Fibroblast of skin of right biceps (primary cell): ENCODE results near the gene HERC4.

Source experiments
- DNase-seq: peaks from one replicate; pipeline ENCODE4 v3.0.0-alpha.2; 2013

The HERC4 gene, protein sequence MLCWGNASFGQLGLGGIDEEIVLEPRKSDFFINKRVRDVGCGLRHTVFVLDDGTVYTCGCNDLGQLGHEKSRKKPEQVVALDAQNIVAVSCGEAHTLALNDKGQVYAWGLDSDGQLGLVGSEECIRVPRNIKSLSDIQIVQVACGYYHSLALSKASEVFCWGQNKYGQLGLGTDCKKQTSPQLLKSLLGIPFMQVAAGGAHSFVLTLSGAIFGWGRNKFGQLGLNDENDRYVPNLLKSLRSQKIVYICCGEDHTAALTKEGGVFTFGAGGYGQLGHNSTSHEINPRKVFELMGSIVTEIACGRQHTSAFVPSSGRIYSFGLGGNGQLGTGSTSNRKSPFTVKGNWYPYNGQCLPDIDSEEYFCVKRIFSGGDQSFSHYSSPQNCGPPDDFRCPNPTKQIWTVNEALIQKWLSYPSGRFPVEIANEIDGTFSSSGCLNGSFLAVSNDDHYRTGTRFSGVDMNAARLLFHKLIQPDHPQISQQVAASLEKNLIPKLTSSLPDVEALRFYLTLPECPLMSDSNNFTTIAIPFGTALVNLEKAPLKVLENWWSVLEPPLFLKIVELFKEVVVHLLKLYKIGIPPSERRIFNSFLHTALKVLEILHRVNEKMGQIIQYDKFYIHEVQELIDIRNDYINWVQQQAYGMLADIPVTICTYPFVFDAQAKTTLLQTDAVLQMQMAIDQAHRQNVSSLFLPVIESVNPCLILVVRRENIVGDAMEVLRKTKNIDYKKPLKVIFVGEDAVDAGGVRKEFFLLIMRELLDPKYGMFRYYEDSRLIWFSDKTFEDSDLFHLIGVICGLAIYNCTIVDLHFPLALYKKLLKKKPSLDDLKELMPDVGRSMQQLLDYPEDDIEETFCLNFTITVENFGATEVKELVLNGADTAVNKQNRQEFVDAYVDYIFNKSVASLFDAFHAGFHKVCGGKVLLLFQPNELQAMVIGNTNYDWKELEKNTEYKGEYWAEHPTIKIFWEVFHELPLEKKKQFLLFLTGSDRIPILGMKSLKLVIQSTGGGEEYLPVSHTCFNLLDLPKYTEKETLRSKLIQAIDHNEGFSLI

DNA sequence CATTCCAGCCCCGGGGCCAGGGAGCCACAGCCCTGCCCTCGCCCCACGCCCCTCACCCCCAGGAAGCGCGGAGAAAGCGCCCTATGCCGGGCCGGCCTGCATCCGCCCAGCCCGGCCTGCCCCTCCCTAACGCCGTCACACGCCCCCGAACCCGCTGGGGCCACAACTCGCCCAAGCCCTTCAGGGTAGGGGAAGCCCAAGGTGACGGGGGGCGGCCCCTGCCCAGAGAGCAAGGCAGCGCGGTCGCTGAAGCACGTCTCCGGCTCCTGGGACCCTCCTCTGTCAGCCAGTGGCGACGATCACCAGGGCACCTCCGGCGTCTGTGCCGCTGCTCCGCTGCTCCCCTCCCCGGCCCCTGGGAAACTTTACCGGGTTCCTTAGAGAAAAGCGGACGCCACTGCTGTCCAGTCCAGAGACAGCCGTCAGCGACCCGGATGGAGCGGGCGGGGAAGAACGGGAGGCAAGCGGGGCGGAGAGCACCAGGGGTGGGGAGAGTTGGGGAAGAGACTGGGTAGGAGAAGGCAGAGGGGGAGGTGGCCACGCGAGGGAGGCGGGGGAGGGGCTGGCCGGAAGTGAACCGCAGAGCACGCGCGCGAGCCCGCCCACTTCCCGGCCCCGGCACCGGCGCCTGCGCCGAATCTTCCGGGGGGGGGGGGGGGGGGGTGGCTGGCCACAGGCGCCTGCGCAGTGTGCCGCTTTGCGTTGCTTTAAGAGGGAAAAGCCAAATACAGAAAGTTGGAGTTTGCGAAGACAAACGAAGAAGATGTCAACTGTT is at the start of gene HERC4:
HERC4 (minus strand) TSS at position 509 of the 775 bp plus-strand sequence. CDS start 2,175 bp downstream, outside the sequence.
- peak; percentile 95 for DNase-seq

DNA sequence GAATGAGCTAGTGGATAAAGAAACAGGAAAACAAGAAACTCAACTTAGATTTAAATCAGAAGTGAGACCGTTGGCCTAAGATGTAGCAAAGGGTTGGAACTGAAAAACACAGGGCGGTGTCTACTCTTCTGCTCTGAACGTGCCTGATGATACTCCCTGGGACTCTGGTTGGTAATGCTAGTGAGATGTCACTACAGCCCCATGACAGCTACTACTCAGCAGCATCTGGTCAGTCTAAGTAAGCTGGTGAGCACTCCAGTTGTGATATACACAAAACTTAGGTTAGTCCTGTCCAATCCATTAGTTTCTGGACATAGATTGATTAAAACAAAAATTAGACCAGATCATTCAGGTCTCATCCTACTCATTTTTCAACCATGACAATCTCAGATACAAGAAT is 49.6 kb upstream of the HERC4 start:
- no peak for DNase-seq

DNA sequence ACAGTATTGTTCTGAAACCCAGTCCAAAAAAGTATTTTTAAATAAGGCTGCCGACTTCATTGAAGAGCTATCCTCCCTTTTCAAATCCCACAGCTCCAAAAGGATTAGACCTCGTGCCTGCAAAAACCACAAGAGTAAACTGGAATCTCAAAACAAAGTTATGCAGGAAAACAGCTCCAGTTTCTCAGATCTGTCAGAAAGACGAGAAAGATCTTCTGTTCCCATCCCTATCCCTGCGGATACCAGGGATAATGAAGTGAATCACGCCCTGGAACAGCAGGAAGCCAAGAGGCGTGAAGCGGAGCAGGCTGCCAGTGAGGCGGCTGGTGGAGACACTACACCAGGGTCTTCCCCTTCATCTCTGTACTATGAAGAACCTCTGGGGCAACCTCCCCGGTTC is 46.8 kb upstream of the HERC4 start:
- DNase-seq: no peak

DNA sequence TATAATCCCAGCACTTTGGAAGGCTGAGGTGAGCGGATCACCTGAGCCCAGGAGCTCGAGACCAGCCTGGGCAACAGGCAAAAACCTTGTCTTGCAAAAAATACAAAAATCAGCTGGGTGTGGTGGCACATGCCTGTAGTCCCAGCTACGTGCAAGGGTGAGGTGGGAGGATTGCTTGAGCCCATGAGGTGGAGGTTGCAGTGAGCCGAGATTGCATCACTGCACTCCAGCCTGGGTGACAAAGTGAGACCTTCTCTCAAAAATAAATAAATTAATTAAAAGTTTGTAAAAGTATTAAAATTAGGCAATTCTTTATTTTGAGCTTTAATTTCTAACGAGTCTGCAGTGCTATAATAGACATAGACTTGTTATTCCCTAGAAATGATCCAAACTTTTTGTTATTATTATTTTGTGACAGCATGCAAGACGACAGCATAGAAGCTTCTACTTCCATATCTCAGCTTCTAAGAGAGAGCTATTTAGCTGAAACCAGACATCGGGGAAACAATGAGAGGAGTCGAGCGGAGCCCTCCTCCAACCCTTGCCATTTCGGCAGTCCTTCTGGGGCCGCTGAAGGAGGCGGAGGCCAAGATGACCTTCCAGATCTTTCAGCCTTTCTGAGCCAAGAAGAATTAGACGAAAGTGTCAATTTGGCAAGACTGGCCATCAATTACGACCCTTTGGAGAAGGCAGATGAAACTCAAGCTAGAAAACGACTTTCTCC is 46.1 kb upstream of the HERC4 start:
- no peak for DNase-seq

DNA sequence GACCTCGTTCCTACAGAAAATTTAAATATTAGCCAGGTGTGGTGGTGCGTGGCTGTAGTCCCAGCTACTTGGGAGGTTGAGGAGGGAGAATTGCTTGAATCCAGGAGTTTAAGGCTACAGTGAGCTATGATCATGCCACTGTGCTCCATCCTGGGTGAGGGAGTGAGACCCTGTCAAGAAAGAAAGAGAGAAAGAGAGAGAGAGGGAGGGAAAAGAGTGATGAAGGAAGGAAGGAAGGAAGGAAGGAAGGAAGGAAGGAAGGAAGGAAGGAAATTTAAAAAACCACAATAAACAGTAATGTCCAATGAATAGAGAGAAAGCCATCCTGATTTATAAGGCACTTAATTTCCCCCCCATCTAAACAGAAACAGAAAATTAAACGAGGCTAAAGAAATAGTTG is 43.6 kb upstream of the HERC4 start:
- no peak for DNase-seq

DNA sequence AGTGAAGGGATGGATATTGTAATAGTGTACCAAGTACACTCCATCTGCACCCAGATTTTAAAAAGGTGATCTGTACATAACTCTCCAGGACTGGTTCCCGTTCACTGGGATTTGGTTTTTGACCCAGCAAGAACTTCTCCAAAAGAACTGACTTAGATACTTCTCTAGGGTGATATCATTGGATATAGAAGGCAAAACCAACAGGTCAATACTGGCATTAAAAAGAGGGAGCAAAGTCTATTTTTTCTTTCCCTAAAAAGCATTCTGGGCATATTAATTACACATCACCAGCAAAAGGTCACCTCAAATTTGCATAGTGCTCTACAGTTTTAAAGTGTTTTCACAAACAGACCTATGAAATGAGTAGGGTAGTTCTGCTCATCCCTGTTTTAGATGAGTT is 37.8 kb upstream of the HERC4 start:
- no peak for DNase-seq

DNA sequence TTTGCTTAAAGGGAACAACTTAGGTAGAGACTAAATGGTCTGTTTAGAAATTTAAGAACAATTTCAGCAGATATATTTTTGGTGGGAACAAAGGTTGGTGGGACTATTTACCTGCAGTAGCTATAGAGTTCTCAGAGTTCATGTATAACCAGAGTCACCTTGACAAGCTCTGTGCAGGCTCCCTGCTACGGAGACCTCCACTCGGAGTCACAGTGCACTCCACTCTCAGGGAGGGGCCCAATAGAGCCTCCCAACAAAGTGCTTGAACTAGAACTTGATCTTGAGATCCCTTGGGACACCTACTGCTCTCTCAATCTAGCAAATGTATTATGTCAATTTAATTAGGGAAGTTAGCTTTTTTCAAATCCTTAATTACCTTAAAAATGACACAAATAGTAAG is 36.5 kb upstream of the HERC4 start:
- DNase-seq: no peak

DNA sequence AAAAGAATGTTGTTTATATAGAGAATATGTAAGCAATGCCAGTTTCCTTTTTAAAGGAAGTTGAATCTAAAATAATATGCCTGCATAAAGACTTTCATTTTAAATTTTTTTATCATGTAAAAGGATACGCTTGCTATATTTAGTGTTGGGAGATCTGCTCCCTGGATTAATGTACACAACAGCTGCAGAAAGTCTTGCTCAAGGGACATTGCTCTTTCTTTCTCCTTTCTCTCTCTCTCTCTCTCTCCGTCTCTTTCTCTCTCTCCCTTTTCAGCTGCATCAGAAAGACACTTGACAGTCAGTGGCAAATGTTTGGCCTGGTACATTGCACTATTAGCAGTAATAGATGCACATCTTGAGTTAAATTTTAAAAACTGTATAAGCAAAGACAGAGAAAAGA is 34.9 kb upstream of the HERC4 start:
- no peak for DNase-seq

DNA sequence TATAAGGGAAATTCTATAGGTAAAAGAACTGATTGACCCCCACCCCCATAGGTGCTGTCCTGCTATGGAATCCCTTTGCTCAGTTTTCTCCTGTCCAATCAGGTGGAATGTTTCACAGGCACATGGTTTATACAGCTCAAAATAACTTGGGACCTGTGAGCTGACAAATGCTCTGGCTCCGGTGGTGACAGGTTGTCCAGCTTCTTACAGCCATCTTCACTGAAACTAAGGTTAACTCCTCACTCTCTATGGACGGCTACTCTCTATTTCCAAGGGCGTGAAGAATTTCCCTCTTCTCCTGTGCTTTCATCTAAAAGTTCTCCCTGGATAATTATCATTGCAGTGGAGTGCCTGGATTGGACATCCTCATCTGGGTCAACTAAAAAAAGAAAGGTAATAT is 34.2 kb upstream of the HERC4 start, which contains the start of gene MYPN:
MYPN (plus strand) TSS at position 158 of the 400 bp plus-strand sequence. CDS start 11,951 bp downstream, outside the sequence.
- no peak for DNase-seq

DNA sequence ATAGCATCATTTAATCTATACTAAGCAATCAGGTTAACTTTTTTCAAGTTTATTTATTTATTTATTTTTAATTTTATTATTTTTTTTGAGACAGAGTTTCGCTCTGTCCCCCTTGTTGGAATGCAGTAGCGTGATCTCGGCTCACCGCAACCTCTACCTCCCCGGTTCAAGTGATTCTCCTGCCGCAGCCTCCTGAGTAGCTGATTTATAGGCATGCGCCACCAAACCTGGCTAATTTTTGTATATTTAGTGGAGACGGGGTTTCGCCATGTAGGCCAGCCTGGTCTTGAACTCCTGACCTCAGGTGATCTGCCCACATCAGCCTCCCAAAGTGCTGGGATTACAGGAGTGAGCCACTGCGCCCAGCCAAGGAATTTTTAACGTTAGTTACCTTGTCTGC is 33.6 kb upstream of the HERC4 start:
- DNase-seq: no peak

DNA sequence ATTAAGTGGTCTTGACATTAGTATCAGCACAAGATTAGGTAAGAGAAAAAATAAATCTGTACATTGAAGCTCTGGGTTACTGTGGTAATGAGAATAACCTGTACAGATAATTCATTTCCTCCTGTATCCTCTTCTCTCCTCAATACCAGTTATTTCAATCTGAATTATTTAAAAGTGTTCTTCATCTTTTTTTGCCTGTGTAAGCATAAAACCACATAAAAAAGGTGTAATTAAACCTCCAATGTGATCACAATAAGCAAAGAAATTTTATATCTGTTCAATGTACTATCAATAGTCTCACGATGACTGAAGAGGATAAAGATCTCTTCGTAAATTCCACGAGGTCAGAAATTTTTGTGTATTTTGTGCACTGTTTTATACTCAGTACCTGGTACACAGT is 33.0 kb upstream of the HERC4 start:
- DNase-seq: no peak

DNA sequence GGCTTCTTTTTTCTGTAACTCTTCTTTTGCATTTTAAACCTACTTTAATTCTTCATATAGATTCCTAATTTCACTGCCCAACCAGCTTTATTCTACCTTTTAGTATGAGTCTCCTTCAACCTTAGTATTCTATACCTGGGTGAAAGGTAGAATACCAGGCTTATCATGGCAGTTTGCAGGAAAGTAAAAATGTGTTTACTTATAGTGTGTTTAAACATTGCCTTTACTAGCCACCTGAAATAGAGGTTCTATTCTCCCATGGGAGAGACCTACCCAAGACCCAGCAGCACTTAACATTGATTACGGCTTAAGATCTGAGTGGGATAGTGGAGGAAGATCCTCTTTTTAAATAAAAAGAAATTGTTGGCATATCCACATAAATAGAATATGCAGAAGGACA is 32.6 kb upstream of the HERC4 start:
- no peak for DNase-seq

DNA sequence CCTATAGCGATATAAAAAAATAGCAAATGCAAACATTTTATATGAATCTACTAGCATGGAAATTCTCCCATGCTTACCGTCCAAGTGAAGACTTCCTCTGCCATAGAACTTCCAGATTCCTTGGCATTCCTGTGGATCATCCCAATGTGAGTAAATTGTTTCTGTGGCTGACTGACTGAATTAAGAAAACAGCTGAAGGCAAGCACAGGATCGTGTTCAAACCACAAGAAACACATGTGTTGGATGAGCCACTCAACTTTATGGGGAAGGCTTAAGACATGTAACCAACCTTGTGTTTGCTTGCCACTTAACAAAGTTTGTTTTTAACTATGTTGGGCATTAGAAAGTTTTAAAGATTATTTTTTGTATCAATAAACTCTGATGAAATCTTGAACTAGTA is 31.6 kb upstream of the HERC4 start:
- DNase-seq: peak; percentile 97

DNA sequence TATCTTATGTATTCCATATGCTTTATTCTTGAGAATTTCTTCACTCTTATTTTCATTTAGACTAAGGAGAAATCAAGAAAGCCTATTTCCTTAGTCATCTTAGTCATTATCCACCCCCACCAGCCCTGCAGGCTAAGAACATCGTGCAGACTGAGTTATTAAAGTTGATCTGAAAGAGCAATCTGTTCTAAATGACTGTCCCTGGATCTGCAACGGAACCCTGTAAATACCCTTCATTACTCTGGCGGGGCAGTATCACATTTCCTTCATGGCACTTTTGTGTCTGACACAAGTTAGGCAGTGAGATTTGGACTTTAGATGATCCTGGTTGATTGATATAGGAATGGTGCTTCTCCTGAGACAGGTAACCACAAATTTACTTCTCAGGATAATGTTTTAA is 30.7 kb upstream of the HERC4 start:
- DNase-seq: peak; percentile 91

DNA sequence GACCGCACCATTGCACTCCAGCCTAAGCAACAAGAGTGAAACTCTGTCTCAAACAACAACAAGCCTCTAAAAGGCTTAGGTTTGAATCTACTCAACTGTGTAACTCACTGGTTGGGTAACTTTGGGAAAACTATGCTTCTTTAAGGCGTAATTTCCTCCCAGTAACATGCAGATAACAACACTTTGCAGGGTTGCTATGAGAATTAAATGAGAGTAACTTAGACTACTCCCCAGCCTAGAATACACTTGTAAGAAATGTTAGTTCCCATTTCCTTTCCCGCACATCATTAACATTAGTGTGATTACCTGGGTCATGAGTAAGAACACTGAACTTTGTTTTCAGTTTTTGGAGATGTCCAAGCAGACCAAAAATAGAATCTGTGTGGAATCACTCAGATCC is 28.8 kb upstream of the HERC4 start:
- no peak for DNase-seq

DNA sequence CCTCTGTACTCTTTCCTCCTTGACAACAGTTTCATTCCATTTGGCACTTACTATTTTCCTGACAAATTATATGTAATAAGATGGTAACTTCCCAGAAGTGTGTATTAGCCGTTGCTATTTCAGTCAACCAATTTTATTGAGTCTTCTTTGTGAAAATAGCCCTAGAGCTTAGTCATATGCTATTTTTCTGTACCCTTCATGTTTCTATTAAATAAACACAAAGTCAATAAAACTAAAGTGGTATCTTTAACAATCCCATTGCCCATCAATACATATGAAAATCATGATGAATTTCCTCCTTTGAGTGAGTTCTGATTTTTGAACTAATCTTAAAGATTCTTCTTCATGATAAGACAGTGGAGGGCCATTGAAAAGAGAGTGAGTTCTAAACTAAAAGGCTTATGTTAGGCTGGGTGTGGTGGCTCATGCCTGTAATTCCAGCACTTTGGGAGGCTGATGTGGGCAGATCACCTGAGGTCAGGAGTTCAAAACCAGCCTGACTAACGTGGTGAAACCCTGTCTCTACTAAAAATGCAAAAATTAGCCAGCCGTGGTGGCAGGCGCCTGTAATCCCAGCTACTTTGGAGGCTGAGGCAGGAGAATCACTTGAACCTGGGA is 28.3 kb upstream of the HERC4 start:
- DNase-seq: no peak

DNA sequence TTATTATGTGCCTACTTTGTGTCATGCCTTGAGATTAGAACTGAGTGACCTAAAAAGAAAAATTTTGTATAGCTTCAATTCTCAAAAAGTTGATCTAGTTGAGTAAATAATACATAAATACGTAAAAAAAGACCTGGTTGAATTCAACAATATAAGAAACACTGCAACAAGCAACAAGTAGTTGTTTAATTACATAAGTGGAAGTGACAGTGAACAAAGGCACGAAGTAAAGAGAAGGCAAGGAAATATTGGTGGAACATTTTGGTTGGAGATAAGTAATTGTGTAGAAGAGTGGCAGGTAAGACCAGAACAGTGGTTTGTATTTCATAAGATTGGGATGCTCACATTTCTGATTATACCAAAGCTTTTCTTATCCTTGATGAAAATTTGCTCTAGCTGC is 26.0 kb upstream of the HERC4 start:
- no peak for DNase-seq

DNA sequence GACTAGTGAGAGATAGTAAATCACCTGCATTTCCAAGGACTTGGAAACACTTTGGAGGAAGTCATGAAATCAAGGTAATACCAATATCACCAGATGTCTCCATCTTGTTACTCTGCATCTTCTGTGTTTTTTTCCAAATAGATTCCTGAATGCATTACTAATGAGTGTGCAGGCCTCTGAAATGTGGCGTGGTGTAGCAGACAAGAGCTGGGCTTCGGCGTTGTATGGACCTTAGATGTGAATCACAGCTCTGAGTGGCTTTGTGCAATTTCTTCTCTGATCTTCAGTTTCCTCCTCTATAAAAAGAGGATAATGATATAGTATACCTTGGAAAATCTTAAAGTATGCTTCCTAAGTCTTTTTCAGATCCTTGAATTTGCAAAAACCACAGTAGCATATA is 24.7 kb upstream of the HERC4 start:
- peak; percentile 89 for DNase-seq

DNA sequence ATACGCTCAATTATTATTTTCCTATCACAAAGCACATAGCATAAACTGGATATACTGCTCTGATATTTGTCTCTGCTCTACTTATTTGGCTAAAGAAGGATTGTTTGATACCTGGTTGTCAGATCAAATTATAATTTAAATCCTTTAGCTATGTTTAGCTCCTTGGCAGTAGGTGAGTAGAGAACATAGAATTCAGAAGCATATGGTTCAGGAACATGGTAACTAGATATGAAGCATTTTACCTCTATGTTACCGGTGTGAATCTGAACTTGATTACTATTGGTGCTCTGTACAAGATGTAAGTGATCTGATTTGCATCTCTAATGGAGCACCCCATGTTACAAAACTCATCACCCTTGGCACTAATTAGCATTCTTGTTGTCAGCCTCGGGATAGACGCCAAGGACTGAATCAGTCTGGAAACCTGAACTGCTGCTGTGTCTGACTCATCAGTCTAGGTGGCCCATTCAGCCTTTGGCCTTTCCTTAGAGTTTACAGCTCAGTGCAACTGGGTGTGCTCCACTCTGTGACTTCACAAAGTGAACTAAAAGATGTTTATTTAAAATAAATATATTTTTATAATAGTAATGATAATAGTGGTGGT is 21.9 kb upstream of the HERC4 start:
- peak; percentile 97 for DNase-seq

DNA sequence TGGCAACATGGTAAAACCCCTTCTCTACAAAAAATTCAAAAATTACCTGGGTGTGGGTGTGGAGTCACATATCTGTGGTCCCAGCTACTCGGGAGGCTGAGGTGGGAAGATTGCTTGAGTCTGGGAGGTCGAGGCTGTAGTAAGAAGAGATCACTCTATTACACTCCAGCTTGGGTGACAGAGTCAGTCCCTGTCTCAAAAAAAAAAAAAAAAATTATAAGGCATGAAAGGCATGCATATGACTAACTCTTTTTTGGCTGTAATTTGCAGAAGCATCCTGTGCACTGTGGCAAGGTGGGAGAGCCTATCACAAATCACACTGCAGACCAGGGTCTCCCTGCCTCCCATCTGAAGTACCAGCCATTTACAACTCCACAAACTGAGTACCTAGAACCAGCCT is 20.1 kb upstream of the HERC4 start:
- DNase-seq: peak; percentile 92

DNA sequence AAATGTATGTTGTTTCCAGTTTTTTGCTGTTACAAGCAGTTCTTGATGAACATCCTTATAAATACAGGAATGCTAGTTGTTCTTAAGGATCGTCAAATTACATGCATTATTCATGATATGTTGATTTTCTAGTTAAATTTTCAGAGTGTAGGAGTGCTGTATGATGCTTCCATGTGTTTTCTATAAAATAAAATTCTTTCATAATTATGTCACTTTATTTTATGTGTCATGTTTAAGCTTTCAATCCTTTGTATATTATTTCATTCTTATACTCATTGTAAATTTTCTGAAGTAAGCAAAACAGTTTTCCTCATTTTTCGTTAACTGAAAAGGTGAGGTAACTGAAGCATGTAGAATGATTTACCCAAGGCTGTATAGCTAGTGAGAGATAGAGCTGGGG is 17.4 kb upstream of the HERC4 start:
- peak; percentile 69 for DNase-seq
